ENCODE results near the gene PRR5.
"Not testable (repeated sequence)": the region's sequence is repeated elsewhere in the genome, so short reads cannot be mapped to it uniquely, and the experiment has no call there.

The PRR5 gene

GRCh38 chr22:44701824-44702478, at the start of gene PRR5:
PRR5 (plus strand) TSS chr22:44702204; CDS start chr22:44702475, 271 bp downstream.
- TF ChIP-seq EZH2phosphoT487 (IDR thresholded peaks at IDR 0.05; ENCODE audit: borderline replicate concordance, low read length) (no peak), CTCF (IDR thresholded peaks at IDR 0.05; ENCODE audit: low read depth, low read length, poor library complexity, severe bottlenecking) (no peak)
- Histone ChIP-seq H4K20me1 (ENCODE audit: control insufficient read depth, insufficient read depth, low read depth, low read length) (no peaks in the 10 kb centered on the region), H3K27ac (ENCODE audit: low read depth, low read length) (no peak within 1 kb of the TSS), H3K9me3 (ENCODE audit: control insufficient read depth, insufficient read depth, low read length) (no peaks in the 10 kb centered on the region), H3K9me2 (replicated peaks; ENCODE audit: control insufficient read depth, low read length) (no peaks in the 10 kb centered on the region), H3K79me2 (ENCODE audit: control insufficient read depth, low read length) (no peaks in the 10 kb centered on the region), H3F3A (ENCODE audit: control insufficient read depth, insufficient read depth) (no peaks in the 10 kb centered on the region), H3K36me3 (ENCODE audit: control insufficient read depth, low read length) (no peaks in the 10 kb centered on the region), H3K4me1 (ENCODE audit: control insufficient read depth, low read length) (no peaks in the 10 kb centered on the region), H3K4me3 (ENCODE audit: low read length) (no peak within 1 kb of the TSS), H3K27me3 (ENCODE audit: control insufficient read depth, low read length) (no peaks in the 10 kb centered on the region), H3K4me2 (ENCODE audit: low read length) (no peak within 1 kb of the TSS)

GRCh38 chr22:44652866-44653265, 49.1 kb upstream of the PRR5 start:
- not testable (repeated sequence) for H3K27me3 ChIP-seq (ENCODE audit: control insufficient read depth, low read length); H3F3A ChIP-seq (ENCODE audit: control insufficient read depth, insufficient read depth)

GRCh38 chr22:44658311-44658953, 43.6 kb upstream of the PRR5 start:
- H3K4me1 ChIP-seq (ENCODE audit: control insufficient read depth, low read length): no peaks in the 10 kb centered on the region; the same call in 1 of the 2 replicates

More at GRCh38 chr22:44652866-44653265, 49.1 kb upstream of the PRR5 start:
- H4K20me1 ChIP-seq (ENCODE audit: control insufficient read depth, insufficient read depth, low read depth, low read length); H3K4me1 ChIP-seq (ENCODE audit: control insufficient read depth, low read length); H3K36me3 ChIP-seq (ENCODE audit: control insufficient read depth, low read length); H3K79me2 ChIP-seq (ENCODE audit: control insufficient read depth, low read length); H3K4me2 ChIP-seq (ENCODE audit: low read length); H3K4me3 ChIP-seq (ENCODE audit: low read length); H3K9me2 ChIP-seq (replicated peaks; ENCODE audit: control insufficient read depth, low read length); H3K27ac ChIP-seq (ENCODE audit: low read depth, low read length); H3K9me3 ChIP-seq (ENCODE audit: control insufficient read depth, insufficient read depth, low read length): not testable (repeated sequence)

More at GRCh38 chr22:44658311-44658953, 43.6 kb upstream of the PRR5 start:
- Histone ChIP-seq H4K20me1 (ENCODE audit: control insufficient read depth, insufficient read depth, low read depth, low read length) (no peaks in the 10 kb centered on the region), H3K27me3 (ENCODE audit: control insufficient read depth, low read length) (no peaks in the 10 kb centered on the region), H3K9me3 (ENCODE audit: control insufficient read depth, insufficient read depth, low read length) (no peaks in the 10 kb centered on the region), H3K4me2 (ENCODE audit: low read length) (no peak overlapping the region), H3K36me3 (ENCODE audit: control insufficient read depth, low read length) (no peaks in the 10 kb centered on the region), H3K9me2 (replicated peaks; ENCODE audit: control insufficient read depth, low read length) (no peaks in the 10 kb centered on the region), H3K27ac (ENCODE audit: low read depth, low read length) (no peak overlapping the region), H3F3A (ENCODE audit: control insufficient read depth, insufficient read depth) (no peaks in the 10 kb centered on the region), H3K79me2 (ENCODE audit: control insufficient read depth, low read length) (no peaks in the 10 kb centered on the region), H3K4me3 (ENCODE audit: low read length) (no peak overlapping the region)
- TF ChIP-seq EZH2phosphoT487 (IDR thresholded peaks at IDR 0.05; ENCODE audit: borderline replicate concordance, low read length) (no peak), CTCF (IDR thresholded peaks at IDR 0.05; ENCODE audit: low read depth, low read length, poor library complexity, severe bottlenecking) (no peak)

All from DOHH2 (cell line).